Activated CD4-positive, alpha-beta T cell treated with anti-CD3 and anti-CD28 coated beads for 24 hours (primary cell): ENCODE data around the gene FOXP1.

Experiments
- DNase-seq, 2 donors: peaks; one replicate each; pipeline ENCODE4 v3.0.0-alpha.2; 2020; ENCODE audit warnings: low read depth in 2 of 2

Gene FOXP1

DNA sequence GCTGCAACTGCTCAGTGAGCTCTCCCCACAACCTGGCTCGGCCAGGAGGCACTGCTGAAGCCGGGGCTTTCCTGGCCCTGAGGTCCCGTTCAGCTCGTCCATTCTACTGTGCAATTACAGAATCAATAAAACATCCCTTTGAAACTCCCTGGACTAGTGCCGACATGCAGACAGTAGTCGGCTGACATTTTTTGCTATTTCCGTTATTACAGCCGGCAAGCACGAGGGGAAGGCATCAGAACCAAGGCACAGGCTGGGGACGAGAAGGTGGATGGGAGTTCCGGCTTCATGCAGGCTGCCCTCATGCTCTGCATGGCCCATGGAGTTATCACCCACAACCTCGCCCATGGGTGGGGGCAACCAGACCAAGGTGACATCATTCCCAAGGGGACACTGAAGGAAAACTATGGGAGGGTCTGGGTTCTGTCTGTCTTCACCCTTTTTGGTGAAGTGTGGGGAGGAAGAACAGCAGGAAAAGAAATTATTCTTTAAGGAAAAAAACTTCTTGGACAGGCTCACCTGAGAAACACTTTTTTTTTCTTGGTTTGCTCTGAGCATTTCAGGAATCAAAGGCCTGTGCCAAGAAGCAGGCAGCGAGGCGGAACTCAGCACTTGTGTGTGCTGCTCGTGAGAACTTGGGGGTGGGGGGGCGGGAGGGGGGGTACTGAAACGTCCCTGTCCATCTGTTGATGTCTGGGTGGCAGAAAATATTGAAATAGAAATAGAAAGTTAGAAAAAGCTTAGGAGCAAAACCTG lies 154.5 kb downstream of the FOXP1 start:
- no peak for DNase-seq

DNA sequence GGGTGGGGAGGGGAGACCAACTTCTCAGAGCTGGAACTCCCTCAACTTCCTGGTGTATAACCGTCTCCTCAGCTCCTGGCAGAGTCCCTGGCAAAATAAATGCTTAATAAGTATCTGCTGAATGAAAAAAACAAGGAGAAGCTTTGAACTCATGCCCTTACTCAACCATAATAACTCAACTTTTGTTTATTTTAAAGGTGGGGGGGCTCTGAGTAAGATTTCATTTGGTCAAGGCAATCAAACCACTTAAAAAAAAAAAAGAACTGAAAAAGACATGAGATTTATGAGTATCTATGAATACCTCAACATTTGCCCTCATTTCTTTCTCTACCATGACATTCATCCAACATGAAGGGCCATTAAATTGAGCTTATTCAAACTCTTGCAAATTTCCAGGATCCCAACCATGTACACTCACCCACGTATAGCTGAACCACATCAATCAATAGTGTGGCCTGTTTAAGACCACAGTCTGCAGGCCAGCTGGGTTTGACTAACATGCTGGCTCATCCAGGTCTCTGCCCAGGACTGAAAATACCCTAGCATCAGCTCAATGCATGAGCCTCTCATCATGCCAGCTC lies 157.9 kb downstream of the FOXP1 start:
- DNase-seq, result no peak

DNA sequence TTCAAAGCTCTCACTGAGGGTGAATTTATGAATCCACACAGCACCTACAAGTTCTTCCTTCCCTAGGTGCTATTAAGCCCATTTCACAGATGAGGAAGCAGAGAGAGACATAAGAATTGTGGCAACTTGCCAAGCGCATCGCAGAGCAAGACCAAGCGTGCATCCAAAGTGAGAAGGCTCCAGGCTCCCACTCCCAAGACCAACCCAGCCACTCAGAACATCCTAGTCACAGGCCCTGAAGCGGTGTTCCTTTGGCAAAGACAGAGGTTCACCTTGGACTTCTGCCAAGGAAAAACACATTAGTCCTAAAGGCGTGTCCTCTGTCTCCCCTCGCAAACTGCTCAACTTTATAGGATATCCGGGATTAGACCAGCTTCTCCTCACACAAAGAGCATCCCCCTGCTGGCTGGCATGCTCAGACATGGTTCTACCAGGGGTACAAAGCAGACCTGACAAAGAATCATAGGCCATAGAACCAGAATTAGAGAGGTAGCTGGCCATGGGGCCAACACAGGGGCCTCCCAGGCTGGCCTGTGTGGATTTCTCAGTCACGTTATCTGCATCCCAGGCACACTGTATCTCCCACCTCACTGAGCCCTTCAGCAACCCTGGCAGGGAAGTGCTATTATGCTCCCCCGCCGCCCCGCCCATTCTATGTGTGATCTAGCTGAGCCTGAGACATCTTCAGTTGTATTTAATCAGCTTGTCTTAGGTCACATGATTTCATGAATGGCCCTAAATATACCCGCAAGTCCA lies 160.2 kb downstream of the FOXP1 start:
- no peak for DNase-seq

GRCh38 chr3:71421820-71422566 lies 161.5 kb downstream of the FOXP1 start:
- DNase-seq, result no peak

DNA sequence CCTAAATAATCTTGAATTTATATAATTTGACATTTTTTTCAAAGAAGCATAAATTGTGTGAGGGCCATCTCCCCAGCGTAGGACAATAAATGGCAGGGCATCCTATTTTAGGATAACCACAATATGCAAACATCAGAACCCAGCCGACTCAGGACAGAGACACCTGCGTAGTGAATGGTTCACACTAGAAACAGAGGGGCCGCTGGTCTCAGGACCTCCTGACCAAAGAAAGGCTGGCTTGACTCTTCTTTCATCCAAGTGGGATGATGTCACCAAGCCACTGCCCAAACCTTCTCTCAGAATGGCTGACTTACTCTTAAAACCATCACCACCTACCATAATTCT lies 162.1 kb downstream of the FOXP1 start:
- DNase-seq, result no peak

DNA sequence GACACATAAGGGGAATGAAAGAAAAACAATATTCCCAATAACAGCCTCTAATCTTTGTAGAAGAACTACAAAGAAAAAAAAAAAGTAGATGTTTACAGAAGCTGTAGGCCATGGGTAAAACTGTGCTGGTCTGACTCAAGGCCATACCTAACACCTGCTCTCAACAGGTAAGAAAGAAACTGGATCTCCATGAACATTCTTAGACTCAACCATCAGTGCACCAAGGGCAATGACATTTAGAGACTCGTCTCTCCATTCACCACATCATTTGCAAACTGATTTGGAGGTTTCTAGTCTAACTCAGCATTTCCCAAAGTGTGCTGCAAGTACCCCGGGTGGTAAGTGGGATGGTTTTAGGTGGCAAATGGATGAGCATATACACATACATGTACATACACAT lies 164.2 kb downstream of the FOXP1 start:
- no peak for DNase-seq

- no peak for DNase-seq
Measured at GRCh38 chr3:71417791-71418190, 165.7 kb downstream of the FOXP1 start.

GRCh38 chr3:71416876-71417275 lies 166.7 kb downstream of the FOXP1 start:
- no peak for DNase-seq

DNA sequence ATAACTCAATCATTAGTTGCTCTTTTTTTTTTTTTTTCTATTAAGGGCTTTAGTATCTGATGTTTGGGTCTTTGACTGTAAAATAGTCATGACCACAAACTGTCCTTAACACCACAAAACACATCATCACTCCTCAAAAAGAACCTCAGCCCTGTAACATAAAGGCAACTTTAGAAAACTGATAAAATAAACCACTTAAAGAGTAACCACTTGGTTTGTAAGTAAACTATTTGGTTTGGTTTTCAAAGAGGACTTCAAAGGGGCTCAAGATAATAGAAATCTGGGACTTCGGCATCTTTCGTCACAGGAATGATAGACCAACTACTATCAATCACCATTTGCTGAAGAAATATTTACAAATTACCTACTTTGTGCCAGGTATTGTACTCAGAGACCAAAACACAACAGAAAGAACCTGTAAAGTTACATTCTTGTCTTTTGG lies 167.8 kb downstream of the FOXP1 start:
- DNase-seq, result no peak

DNA sequence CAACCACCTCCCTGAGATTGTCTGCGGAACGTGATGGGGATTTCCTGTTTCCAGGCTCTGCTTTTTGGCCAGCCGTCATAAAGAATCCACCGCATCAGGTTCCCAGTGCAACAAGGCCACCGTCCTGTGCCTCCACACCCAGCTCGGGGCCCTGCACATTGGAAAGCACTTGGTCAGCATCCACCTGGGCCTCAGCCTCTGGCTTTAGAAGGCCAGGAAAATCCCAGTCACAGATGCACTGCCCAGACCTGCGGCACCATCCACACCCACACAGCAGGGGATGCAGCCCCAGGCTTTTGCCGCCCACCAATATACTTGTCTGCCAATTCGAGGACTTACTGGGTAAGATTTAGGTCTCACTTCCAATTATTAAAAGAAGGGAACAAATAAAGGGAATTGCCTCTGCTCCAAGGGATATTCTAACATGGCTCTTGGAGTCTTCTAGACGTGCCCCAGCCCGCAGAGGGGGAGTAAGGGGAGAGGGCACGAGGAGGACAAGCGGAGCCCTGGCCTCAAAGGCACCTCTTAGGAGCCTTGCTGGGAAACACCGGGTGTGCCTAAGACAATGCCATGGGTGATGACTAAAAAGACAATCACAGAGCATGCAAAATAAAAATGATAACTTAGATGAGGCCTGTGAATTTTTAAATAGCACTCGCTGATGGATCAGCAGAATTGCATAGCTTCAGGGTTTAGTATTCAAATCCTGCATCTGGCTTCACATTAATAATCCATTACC lies 169.2 kb downstream of the FOXP1 start:
- no peak for DNase-seq

DNA sequence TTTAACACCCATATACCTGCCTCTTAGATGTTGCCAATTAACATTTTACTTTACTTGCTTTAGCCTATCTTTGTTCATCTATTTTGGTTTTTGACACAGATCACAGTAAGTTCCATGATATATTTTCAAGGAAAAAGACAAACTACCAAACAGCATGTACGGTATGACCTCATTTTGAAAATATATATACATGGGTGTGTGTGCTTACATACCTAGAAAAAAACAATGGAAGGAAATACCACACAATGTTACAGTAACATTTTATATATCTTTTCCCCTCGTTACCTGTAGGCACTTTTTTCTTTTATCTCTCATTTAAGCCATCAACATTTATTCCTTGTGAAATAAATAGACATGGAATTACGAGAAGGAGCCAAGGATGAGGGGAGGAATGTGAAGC lies 170.0 kb downstream of the FOXP1 start:
- DNase-seq, result no peak

- no peak for DNase-seq
Measured at GRCh38 chr3:71409352-71409751, 174.2 kb downstream of the FOXP1 start.

- no peak for DNase-seq
Measured at GRCh38 chr3:71408903-71409302, 174.6 kb downstream of the FOXP1 start.

DNA sequence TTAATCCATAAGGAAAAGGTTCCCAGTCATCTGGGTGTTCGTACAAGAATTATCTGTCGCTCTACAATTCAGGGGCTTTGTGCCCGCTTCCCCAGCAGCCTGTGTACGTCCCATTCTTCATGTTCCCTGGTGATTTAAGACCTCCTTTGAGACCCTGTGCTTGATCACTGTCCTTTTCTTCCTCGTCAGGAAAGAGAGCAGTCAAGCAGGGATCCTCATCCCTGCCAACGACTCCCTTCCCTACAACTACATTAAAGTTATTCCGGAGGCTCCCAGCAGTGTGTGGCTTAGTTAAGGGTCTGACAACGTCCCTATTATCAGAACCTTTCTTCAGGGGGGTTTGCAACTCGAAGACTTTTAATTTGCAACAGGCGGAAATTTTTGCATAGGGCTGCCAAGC lies 175.7 kb downstream of the FOXP1 start:
- DNase-seq, result no peak

DNA sequence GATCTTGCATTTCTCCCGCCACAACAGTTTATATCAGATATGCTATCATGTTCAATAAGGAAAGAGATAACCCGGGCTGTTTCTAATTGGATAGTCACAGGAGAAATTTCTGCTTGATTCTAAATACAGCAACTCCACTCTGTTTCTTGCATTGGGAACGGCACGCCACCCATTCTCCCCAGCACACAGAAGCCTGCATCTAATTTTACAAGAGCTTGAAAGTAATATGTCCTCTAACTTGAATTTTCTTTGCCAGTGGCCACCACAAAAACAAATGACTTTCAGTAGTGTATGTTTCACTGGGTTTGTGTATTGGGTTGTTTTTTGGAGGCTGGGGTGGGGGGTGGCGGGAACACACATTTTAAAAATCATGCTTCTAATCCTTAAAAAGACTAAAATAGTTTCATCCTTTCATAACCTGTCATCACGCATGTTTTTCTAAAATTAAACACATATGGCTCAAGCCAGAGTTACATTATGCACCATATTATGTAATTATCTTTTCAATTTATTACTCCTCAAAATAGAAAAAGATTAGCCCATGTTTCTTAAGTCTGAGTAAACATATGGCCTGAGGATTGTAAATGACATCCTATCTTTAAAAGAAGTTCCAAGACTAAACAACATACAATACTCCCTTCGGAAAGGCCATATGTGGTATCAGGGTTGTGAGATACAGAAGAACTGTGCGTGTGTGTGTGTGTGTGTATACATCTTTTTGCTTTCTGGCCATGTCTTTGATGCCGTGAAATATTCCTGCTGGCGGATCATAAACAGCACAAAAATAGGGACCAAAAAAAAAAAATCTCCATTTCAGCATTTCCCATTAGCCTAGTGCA lies 176.3 kb downstream of the FOXP1 start:
- DNase-seq, result no peak

- DNase-seq, result no peak
Measured at GRCh38 chr3:71402911-71403310, 180.6 kb downstream of the FOXP1 start.

DNA sequence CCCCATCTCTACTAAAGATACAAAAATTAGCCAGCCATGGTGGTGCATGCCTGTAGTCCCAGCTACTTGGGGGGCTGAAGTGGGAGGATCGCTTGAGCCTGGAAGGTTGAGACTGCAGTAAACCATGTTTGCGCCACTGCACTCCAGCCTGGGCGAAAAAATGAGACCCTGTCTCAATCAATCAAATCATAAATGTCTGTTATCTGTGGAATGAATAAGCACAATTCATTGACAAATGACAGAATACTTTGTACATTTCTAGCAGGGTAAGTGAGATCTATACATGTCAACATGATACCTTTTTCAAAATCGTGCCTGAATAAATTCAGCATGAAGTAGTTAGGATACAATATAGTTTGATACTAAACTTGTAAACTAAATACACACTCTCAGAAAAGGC lies 181.2 kb downstream of the FOXP1 start:
- DNase-seq, result no peak

DNA sequence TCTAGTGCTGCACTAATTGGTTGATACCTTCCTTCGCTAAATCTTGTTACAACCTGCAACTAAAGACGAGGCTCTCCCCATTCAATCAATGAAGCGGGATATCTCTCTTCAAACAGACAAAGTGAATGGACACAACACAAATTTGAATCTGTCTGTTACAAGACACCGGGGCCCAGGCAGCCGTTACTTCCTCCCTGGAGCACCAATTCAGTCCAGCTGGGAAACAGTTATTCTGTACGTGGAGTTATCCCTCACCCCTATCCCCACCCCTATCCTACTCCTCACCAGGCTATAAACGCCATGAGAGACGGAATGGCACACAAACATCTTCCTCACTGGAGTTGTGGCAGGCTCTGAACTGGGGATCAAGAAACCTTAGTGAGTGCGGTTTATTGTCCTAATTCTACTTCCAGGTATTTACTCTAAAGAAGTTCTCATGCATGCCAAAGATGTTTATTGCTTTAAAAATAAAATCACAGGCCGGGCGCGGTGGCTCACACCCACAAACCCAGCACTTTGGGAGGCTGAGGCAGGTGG lies 181.8 kb downstream of the FOXP1 start:
- no peak for DNase-seq

DNA sequence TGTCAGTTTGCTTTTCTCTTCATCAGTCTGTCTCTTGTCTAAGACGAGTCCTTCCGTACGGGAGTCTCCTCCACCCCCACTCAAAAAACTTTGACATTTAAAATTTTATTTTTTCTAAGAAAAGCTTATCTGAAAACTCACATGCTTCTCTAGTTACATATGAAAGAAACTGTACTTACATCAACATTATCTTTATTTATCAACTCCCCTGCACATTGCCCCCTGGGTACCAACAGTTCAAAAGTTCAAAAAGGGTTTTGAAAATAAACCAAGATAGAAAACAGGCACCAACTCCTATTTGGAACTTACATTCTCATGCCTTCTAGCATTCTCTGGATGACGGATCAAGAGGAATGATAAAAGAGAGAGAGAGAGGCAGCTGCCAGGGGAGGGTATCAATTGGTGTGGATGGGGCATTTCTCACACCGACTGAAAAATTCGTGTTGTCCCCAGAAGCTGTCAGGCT lies 182.5 kb downstream of the FOXP1 start:
- no peak for DNase-seq

GRCh38 chr3:71399478-71399877 lies 184.1 kb downstream of the FOXP1 start:
- no peak for DNase-seq
